DMS153 treated with DMSO at 0.1 percent for 48 hours (cell line): ENCODE data around the gene HOOK2.

Experiments
- DNase-seq: peaks from one replicate; lab custom pipeline; 2025; ENCODE audit not compliant: unreplicated experiment; lab: John Stamatoyannopoulos, UW

The HOOK2 gene

DNA sequence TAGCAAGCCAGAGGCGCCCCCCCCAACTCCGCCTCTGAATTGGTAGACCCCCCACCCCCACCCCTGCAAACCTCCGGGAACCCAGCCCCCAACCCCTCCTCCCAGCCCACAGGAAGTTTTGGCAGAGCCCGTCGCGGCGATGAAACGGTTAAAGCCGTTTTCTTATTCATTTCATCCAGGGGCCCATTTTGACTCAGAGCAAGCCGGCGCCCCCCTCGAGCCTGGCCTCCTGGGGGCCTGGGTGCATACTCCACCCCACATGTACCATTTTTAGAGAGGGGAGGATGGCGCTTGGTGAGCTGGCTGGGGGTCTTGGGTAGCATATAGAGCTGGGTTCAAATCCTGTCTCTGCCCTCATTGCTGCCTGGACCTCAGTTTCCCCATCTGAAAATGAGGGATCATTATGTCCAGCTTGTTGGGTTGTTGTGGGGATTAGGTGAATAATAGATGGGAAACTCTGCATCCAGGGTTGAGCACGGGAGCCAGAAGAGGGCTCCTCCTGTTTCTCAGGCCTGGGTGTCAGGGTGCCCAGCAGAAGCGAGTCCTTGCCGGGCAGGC, 8.0 kb upstream of the HOOK2 start:
- no peak for DNase-seq

DNA sequence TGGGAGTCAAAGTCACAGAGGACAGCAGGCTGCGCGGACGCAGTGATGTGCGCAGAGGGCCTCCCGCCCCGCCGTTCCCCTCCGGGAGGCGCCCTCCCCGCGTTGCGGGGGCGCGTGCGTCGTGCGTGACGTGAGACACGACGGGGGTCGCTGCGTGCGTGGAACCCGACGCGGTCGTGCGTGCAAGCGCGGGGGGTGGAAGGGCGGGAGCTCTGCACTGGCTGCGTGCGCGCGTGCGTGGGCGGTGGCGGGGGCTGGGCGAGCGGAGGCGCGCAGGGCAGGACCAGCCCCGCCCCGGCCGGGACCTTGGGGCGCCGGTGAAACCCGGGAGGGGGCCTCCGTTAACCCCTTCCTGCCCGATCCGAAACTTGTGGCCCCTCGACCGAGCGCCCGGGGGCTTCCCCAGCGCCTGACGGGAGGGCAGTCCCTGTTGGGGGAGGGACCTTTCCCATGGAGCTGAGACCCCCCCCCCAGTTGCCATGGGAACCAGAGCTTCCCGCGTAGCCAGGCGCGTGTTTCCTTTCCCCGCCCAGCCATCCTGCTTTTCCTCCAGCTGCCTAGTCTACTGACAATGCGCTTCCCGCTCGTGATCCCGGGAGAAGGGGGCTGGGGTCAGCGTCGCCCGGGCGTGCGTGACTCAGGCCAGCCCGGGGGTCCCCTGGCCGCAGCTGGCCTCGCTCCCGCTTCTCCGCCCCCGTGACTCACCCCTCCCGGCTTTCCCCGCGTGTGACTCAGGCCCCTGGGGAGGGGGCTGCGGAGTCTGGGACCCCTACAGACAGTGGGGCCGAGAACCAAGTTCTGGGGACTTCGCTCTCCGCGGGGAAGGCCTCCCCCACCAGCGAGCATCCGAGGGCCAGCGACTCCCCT, 7.3 kb upstream of the HOOK2 start:
- DNase-seq = peak; percentile 37

DNA sequence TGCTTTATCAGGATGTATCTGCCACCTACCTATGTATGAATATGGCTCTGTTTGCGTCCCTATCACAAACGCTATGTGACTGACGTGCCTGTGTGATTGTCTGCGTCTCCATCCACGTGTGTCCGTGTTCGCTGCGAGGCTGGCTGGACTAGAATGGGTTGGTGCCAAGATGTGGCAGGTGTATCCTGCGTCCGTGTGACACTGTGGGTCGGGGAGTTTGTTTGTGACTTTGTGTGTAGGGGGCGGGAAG, 6.7 kb upstream of the HOOK2 start:
- DNase-seq = no peak

DNA sequence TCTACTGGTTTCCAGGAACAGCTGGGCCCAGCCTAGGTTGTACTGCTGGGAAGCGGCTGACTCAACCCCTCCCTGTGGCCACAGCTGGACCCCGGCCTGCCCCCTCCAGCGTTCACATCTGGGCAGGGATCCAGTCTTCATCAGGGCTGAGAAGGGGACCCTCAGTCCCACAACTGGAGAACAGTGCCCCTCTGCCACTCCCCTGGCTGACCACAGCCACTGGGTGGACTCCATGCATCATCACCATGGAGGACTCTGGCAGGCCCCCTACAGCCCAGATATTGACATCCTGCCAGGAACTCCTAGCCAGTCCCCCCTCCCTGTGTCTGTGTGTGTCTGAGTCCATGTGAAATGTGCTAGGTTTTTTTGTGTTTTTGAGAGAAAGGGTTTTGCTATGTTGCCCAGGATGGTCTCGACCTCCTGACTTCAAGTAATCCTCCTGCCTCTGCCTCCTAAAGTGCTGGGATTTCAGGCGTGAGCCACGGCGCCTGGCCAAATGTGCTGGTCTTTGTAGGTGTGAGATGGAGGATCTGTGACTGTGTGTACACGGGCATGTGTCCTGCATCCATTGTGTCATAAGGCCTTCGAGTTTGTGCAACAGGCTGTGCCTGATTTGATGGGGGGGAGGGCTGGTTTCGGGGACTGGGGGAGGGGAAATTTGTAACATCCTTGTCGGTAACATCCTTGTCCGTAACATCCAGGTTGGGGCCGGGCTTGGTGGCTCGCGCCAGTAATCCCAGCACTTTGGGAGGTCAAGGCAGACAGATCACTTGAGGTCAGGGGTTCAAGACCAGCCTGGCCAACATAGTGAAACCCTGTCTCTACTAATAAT, 4.0 kb upstream of the HOOK2 start:
- no peak for DNase-seq

DNA sequence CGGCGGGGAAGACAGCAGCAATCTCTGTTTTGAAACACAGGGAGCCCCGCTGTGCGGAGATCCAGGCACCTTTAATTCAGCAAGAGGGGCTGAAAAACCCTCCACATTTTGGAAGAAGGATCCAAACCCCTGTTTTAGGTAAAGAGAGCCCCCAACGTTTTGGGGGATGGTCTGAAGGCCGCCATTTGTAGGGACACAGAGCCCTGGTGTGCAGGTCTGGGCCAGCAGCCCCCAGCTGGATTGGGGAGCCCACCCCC, 3.5 kb upstream of the HOOK2 start:
- DNase-seq = no peak

DNA sequence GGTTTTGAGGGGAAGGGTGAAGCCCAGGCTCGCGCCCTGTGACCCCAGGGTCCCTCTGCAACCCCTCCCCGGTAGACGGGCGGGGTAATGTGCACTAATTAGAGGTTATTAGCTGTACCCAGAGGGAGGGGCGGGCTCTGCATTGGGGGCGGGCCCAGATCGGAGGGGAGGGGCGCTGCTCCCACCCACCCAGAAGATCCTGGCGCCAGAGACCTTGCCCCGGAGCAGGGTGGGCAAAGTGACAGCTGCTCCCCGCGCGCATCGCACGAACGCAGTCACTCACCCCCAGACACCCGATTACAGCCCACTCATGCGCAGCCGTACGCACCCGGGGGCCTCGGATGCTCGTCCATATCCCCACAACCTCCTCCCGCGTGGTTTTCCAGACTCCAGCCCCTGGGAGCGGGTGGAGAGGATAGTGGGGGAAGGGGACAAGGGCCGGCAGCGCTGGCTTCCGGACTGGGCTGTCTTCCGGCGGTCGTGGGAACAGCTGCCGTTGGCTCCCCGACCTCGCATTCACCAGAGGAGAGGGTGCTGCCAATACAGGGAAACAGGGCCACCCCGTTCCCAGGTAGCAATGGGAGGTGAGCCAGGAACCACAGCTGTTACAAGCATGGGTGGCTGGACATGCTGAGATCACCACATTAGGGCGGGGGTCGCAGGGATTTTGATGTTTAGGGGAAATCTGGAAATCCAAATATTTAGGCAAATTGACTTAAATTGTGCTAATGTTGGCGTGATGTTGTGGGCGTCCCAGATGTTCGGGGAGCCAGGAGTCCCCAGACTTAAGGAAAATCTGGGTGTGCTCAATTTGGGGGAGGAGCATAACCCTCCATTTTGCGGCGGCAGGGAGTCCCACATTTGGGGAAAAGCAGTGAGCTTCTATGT, 2.9 kb upstream of the HOOK2 start:
- DNase-seq = peak; percentile 68

DNA sequence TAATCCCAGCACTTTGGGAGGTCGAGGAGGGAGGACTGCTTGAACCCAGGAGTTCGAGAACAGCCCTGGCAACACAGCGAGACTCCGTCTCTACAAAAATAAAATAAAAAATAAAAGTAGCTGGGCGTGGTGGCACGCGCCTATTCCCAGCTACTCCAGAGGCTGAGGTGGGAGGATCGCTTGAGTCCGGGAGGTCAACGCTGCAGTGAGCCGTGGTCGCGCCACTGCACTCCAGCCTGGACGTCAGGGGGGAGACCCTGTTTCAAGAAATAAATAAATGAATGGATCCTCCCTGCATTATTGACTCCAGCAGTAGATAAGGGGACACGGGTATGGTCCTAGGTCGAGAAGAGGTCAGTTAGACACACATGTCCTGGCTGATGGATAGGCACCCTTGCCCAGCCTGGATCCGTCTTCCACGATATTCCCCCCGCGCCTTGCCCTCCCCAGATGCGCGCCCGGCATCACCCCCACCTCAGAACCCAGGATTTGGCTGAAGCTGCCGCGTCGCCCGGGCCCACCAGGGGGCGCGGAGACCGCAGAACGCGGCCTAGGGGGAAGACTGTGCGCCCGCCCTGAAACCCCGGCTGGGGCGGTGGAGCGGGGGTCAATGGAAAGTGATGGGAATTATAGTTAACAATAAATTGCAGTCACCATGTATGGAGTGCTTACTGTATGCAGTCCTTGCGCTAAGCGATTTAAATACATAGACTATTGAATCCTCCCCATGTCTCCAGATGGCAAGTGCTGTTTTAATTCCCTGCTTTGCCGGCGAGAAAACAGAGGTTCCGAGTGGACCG, 2.1 kb upstream of the HOOK2 start:
- peak; percentile 68 for DNase-seq

DNA sequence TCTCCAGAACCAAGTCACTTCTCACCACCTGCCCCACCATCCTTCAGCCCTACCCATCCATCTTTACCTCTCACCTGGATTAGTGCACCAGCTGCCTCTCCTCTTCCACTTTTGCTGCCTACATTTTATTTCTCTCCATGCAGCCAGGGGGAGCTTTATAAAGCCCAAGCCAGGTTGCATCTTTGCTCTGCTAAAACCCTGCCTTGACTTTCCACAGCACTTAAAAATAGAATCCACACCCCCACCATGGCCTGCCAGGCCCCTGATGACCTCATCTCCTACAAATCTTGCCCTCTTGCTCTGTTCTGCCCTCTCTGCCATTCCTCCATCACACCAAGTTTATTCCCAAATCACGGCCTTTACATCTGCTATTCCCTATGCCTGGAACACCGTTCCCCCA, 1.8 kb downstream of the HOOK2 start:
- no peak for DNase-seq

DNA sequence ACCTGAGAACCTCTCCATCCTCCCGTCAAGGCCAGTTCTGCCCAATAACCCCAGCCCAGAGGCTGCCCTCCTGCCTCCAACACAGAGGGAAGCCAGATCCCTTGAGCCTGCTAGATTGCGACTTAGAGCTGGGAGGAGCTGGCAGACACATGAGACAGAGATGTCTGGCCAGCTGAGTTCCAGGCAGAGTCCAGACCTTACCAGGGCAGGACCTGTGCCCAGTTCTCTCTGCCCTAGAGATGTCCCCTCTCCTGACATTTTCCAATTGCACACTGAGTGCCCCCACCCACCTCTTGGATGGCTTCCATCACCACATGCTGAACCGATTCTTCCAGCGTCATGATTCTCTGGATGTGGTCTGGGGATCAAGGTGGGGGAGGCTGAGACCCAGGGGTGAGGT, 3.0 kb downstream of the HOOK2 start:
- DNase-seq = no peak

DNA sequence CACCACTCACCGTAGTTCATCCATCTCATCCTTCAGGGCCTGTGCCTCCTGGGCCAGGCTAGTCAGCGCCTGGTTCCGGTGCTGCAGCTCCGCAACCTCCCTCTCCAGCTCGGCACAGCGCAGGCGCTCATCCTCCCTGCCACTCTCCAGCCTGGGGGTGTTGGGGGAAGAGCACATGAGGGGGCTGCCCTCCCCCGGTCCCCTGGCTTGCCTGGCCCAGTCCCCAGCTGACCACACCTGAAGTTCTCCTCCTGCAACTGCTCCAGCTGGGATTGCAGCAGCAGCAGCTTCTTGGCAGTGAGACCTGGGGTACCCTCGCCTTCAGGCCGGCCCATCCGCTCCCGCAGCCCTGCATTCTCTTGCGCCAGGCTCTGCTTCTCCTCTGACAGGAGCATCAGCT, 4.4 kb downstream of the HOOK2 start:
- no peak for DNase-seq

DNA sequence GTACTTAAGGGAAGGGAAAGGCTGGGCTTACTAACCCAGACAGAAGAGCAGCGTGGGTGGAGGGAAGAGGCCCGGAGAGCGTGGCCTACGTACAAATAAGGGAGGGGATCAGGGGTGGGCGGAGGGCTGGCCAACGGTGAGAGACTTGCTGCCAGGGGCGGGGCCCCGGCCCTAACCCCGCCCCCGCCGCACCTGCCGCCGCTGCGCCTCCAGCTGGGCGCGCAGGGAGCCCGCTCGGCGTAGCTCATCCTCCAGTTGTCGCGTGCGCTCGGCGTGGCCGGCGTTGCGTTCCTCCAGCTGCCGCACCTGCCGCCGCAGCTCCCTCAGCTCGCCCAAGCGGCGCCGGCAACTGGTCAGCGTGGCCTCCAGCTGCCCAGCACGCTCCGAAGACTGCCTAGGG, 5.7 kb downstream of the HOOK2 start:
- peak; percentile 29 for DNase-seq

DNA sequence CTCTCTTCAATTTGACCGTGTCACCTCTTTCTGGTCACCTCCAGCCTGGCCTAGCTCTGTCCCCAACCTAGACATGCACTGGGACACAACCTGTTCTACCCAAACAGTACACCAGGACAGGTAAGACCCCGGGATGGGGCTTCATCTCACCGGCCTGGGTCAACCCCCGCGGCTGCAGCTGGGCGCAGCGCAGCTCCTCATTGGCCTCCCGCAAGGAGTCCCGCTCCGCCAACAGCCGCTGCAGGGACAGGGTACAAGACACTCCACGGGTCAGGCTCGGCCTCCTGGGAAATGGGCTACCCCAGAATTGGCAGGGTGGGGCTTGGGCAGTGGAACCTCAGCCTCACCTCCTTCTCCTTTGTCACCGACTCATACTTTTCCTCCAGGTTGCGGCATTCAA, 7.7 kb downstream of the HOOK2 start:
- no peak for DNase-seq

DNA sequence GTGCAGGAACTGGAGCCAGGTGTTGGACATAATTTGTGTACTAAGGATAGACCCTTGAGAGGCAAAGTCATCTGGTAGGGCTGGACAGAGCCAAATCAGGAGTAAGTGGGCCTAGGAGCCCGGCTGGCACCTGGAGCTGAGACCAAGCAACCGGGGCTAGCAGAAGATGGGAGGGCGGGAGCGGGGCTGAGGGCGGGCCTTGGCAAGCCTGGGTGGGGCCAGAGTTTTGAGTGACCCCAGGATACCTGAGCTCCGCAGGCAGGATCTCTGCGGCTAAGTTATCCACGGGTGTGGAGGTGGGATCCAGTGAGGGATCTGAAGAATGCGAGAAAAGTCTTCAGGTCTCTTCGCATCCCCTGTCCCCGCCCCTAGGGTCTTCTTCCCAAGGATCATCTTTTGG, 8.2 kb downstream of the HOOK2 start:
- no peak for DNase-seq

DNA sequence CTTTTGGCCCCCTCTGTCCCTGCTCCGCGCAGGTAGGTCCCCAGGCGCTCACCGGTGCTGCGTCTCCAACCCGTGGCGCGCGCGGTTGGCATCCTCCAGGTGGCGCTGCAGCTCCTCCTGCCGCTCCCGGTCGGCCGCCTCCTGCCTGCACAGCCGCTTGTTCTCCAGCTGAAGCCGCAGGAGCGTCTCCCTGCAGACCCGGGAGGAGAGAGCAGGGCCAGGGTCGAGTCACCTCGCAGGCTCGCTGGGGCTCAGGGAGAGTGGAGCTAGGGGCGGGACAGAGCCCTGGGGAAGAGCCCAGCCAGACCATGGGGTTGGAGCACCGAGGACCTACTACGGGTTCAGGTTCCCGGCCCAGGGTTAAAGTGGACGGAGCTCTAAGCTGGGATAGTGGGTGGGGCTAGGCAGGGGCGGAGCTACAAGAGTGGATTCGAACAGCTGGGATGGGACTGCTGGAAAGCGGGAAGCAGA, 9.3 kb downstream of the HOOK2 start:
- peak; percentile 81 for DNase-seq

DNA sequence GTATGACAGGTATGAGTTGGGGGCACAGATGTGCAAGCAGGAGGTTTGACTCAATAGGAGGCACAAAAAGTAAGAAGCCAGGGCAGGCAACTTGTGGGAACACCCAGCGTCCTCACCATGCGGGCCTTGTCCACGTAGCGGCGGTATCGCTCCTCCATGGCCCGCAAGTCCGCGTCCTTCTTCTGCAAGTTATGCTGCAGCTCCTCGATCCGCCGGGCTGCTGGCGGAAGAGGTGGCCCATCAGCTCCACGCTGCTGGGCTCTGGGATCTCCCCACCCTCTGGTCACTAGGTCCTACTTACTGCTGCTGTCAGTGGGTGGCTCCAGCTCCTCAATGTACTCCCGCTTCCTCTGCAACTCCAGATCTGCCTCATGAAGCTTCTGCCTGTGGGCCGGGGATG, 10.7 kb downstream of the HOOK2 start:
- DNase-seq = no peak

DNA sequence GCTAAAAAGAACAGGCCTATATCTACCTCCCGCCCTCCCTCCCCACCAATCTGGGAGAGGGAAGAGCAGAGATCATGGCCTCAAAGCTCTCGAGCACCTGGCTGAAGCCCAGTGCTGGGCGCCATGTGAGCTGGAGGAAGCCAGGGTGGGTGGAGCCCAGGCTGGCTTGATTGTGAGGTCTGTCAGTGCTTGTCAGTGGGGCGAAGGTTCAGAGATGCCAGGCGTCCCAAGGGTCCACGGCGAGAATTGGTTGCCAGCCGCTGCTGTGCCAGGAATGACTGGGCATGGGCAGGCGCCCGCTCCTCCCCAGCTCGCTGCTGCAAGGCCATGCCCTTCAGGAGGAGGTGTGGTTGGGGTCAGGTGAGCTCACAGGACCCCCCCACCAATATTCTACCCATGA, 12.3 kb downstream of the HOOK2 start:
- DNase-seq = no peak

DNA sequence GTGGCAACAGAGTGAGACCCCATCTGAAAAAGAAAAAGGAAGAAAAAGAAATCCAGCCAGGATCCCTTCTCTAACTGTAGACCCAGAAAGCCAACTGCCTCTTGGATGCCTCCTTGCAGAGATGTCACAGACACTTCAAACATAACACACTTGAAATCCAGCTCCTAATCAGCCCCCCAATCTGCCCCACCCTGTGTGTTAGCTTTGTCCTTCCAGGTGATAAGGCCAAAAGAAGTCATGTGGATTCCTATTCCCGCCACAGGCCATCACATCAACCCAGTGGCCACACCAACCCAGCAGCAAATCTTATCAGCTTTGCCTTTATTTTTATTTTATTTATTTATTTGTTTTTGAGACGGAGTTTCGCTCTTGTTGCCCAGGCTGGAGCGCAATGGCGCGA, 15.7 kb downstream of the HOOK2 start:
- DNase-seq = no peak

DNA sequence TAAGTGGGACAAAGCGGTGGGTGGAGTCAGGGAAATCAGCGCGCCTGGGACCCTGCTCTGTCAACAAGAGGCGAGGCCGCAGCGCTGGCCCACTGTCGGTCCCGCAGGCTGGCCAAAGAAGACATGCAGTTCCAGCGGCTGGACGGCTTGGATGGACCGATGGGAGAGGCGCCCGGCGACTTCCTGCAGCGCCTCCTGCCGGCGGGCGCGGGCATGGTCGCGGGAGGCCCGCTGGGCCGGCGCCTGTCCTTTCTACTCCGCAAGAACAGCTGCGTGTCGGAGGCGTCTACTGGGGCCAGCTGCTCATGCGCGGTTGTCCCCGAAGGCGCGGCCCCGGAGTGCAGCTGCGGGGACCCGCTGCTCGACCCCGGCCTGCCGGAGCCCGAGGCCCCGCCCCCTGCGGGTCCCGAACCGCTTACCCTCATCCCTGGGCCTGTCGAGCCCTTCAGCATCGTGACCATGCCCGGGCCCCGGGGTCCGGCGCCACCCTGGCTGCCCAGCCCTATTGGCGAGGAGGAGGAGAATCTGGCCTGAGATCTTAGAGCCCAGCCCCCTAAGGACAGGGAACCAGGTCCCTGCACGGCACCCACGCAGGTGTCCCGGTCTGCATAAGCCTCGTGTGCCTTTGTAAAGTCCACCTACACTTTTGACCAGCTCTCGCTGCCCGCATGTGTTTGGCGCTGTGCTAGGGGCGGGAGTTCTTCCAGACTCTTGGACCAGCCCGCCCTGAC, 17.6 kb downstream of the HOOK2 start:
- DNase-seq = peak; percentile 6

DNA sequence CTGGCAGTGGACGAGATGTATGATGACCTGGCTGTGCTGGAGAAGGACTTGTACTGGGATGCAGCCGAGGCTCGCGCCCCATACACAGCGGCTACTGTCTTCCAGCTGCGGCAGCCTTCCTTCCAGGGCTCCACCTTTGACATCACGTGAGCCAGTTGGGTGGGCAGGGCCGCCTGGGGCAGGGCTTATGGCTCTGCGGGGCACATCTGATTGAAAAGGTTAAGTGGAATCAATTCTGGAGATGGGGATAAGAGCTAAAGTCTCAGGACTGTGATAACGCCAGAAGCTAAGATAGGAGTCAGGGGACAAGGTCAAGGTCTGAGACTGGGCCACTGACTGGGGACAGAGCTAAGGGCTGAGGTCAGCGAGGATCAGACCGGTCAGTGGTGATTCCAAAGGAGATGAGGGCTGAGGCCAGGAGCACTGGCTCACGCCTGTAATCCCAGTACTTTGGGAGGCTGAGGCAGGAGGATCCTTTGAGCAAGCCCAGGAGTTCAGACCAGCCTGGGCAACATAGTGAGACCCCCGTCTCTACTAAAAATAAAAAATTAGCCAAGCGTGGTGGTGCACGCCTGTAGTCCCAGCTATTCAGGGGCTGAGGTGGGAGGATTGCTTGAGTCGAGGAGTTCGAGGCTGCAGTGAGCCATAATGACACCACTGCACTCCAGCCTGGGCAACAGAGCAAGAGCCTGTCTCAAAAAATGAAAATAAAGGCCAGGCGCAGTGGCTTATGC, 19.0 kb downstream of the HOOK2 start:
- no peak for DNase-seq
